Activated CD4-positive, alpha-beta memory T cell treated with anti-CD3 and anti-CD28 coated beads for 36 hours (primary cell): ENCODE data around the gene CRYBA4. TPM values are rescaled to one million over a fixed set of nuclear protein-coding genes. Genes with fewer than 3 reads are reported as not detected.
A peak's percentile ranks its signal among the peaks of the same experiment; 100 is the strongest.
"Not testable (repeated sequence)": the region's sequence is repeated elsewhere in the genome, so short reads cannot be mapped to it uniquely, and the experiment has no call there.

ENCODE experiments used
- CTCF ChIA-PET: fragments of 350-600 bp; sonication (Branson Sonifier 250); formaldehyde crosslinking; loops from one replicate; lab custom pipeline; 2021; ENCODE audit warnings: antibody characterized with exemption, inconsistent platforms; lab: Charles Lee
- POLR2A ChIA-PET: fragments of 350-600 bp; sonication (Branson Sonifier 250); formaldehyde crosslinking; loops from one replicate; lab custom pipeline; 2021; ENCODE audit warnings: antibody characterized with exemption; lab: Charles Lee
- DNase-seq: peaks from one replicate; pipeline ENCODE4 v3.0.0-alpha.2; 2020
- H3K27ac Mint-ChIP-seq: one replicate; pipeline ENCODE4 v1.8.0; 2021; ENCODE audit warnings: mixed read lengths
- H3K27me3 Mint-ChIP-seq: one replicate; pipeline ENCODE4 v1.8.0; 2021; ENCODE audit warnings: mixed read lengths
- H3K36me3 Mint-ChIP-seq: one replicate; pipeline ENCODE4 v1.8.0; 2021; ENCODE audit warnings: mixed read lengths
- H3K4me1 Mint-ChIP-seq: one replicate; pipeline ENCODE4 v1.8.0; 2021; ENCODE audit warnings: low read depth, mixed read lengths
- H3K4me3 Mint-ChIP-seq: one replicate; pipeline ENCODE4 v1.8.0; 2021; ENCODE audit warnings: mild to moderate bottlenecking, mixed read lengths
- H3K9me3 Mint-ChIP-seq: one replicate; pipeline ENCODE4 v1.8.0; 2021; ENCODE audit warnings: mixed read lengths
- intact Hi-C: fragments of 100-400 bp; cut with micrococcal nuclease; formaldehyde crosslinking; loops from one replicate; pipeline ENCODE4 v1.15.1; 2023
- total RNA-seq, 2 experiments: library from RNA; stranded (reverse); gene quantifications; one replicate each; pipeline ENCODE4 v1.2.3, GENCODE V29; 2021

Gene CRYBA4
- total RNA-seq, 2 experiments from 2014 or later, result 0.36 TPM; not detected in 1

DNA sequence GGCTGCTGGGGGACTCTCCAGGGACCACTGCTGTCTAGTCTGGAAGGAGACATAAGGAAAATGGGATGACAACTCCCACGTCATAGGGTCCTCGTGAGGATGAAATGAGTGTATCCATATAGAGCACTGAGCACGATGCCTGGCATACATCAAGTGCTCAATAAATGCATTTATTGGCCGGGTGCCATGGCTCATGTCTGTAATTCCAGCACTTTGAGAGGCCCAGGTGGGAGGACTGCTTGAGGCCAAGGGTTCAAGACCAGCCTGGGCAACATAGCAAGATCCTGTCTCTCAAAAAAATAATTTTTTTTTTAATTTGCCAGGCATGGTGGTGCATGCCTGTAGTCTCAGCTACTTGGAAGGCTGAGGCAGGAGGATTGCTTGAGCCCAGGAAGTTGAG, 19.6 kb upstream of the CRYBA4 start:
- H3K27ac Mint-ChIP-seq, result no peak overlapping the region
- H3K27me3 Mint-ChIP-seq, result no peaks in the 10 kb centered on the region
- ChIA-PET POLR2A (no interaction called here), CTCF (interaction anchor here (0.7 kb wide), 1 partner anchor 64 kb away, joined by 3 read pairs; no protein-coding TSS in a partner anchor)
- H3K9me3 Mint-ChIP-seq, result no peaks in the 10 kb centered on the region
- no peak for DNase-seq
- intact Hi-C loops, result no loop called here
- no peaks in the 10 kb centered on the region for H3K36me3 Mint-ChIP-seq
- H3K4me3 Mint-ChIP-seq, result no peak overlapping the region
- H3K4me1 Mint-ChIP-seq, result peaks cover 4% of the 10 kb centered on the region

DNA sequence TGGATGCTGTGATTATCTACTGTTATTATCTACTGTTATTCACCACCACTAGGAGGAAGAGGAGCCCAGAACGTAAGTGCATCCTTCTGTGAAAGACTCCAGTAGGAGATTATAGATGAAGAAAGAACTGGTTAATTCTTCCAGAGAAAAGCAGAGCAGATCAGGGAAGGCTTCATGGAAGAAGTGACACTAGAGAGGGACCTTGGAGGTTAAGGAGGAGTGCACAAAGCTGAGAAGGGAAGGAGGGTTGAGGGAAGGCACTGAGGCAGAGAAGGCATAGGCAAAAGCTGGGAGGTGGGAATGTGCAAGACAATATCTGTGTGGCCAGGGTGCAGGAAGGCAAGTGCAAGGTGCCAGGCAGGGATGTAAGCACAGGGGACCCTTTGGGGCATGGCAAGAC, 17.4 kb upstream of the CRYBA4 start:
- DNase-seq, result no peak
- Mint-ChIP-seq H3K27ac (no peak overlapping the region), H3K27me3 (no peaks in the 10 kb centered on the region), H3K36me3 (no peaks in the 10 kb centered on the region), H3K4me1 (peaks cover 6% of the 10 kb centered on the region), H3K4me3 (no peak overlapping the region), H3K9me3 (no peaks in the 10 kb centered on the region)
- ChIA-PET POLR2A (no interaction called here), CTCF (interaction anchor here (1.0 kb wide), 1 partner anchor 10 kb away, joined by 3 read pairs; no protein-coding TSS in a partner anchor)
- intact Hi-C loops, result no loop called here

- H3K9me3 Mint-ChIP-seq, result no peaks in the 10 kb centered on the region
- ChIA-PET CTCF (no interaction called here), POLR2A (no interaction called here)
- H3K27ac Mint-ChIP-seq, result no peak overlapping the region
- no peaks in the 10 kb centered on the region for H3K27me3 Mint-ChIP-seq
- peaks cover 21% of the 10 kb centered on the region for H3K4me1 Mint-ChIP-seq
- no peaks in the 10 kb centered on the region for H3K36me3 Mint-ChIP-seq
- no peak for DNase-seq
- intact Hi-C loops, result no loop called here
- no peak overlapping the region for H3K4me3 Mint-ChIP-seq
These were observed 15.2 kb upstream of the CRYBA4 start for GRCh38 chr22:26606611-26607010.

- CTCF ChIA-PET, result no interaction called here
These were observed 13.6 kb upstream of the CRYBA4 start for GRCh38 chr22:26608129-26608528.

GRCh38 chr22:26609287-26609686, 12.5 kb upstream of the CRYBA4 start:
- Mint-ChIP-seq H3K36me3 (no peaks in the 10 kb centered on the region), H3K27me3 (no peaks in the 10 kb centered on the region), H3K4me3 (no peak overlapping the region), H3K9me3 (no peaks in the 10 kb centered on the region), H3K4me1 (peaks cover 21% of the 10 kb centered on the region), H3K27ac (no peak overlapping the region)
- POLR2A ChIA-PET, result no interaction called here
- intact Hi-C loops, result no loop called here
- CTCF ChIA-PET, result interaction anchor here (1.0 kb wide), 1 partner anchor 130 kb away, joined by 3 read pairs; no protein-coding TSS in a partner anchor
- DNase-seq, result no peak

More at GRCh38 chr22:26608129-26608528, 13.6 kb upstream of the CRYBA4 start:
- no peak overlapping the region for H3K4me3 Mint-ChIP-seq
- H3K9me3 Mint-ChIP-seq, result no peaks in the 10 kb centered on the region
- H3K36me3 Mint-ChIP-seq, result no peaks in the 10 kb centered on the region
- no peak overlapping the region for H3K27ac Mint-ChIP-seq
- DNase-seq, result no peak
- POLR2A ChIA-PET, result no interaction called here
- H3K4me1 Mint-ChIP-seq, result peaks cover 21% of the 10 kb centered on the region
- H3K27me3 Mint-ChIP-seq, result no peaks in the 10 kb centered on the region
- intact Hi-C loops, result no loop called here

- intact Hi-C loops, result loop anchor here (1.0 to 2.0 kb wide), 2 partner anchors 18 to 32 kb away; no protein-coding TSS in a partner anchor
- no peak overlapping the region for H3K4me3 Mint-ChIP-seq
- peak overlapping the region; percentile 50 for H3K27ac Mint-ChIP-seq
These were observed 11.4 kb upstream of the CRYBA4 start for GRCh38 chr22:26610072-26610958.

GRCh38 chr22:26610996-26611395, 10.8 kb upstream of the CRYBA4 start:
- ChIA-PET CTCF (no interaction called here), POLR2A (interaction anchor here (1.3 kb wide), 1 partner anchor 179 kb away, joined by 3 read pairs; no protein-coding TSS in a partner anchor)
- no peaks in the 10 kb centered on the region for H3K36me3 Mint-ChIP-seq
- DNase-seq, result peak; percentile 22
- no peaks in the 10 kb centered on the region for H3K27me3 Mint-ChIP-seq
- no peak overlapping the region for H3K27ac Mint-ChIP-seq
- H3K9me3 Mint-ChIP-seq, result no peaks in the 10 kb centered on the region
- H3K4me1 Mint-ChIP-seq, result peaks cover 21% of the 10 kb centered on the region
- H3K4me3 Mint-ChIP-seq, result no peak overlapping the region
- intact Hi-C loops, result loop anchor here (1.0 to 2.0 kb wide), 2 partner anchors 19 to 32 kb away; no protein-coding TSS in a partner anchor

More at GRCh38 chr22:26610072-26610958, 11.4 kb upstream of the CRYBA4 start:
- CTCF ChIA-PET, result no interaction called here
- DNase-seq, result peak; percentile 80
- POLR2A ChIA-PET, result interaction anchor here (0.7 to 1.3 kb wide), 3 partner anchors 20 to 179 kb away, joined by 3 to 4 read pairs (median 3); partner anchors contain the start of gene TPST2
- Mint-ChIP-seq H3K27me3 (no peaks in the 10 kb centered on the region), H3K9me3 (no peaks in the 10 kb centered on the region), H3K36me3 (no peaks in the 10 kb centered on the region), H3K4me1 (peaks cover 21% of the 10 kb centered on the region)

GRCh38 chr22:26612652-26613051, 9.1 kb upstream of the CRYBA4 start:
- Mint-ChIP-seq H3K4me3 (no peak overlapping the region), H3K27me3 (no peaks in the 10 kb centered on the region), H3K4me1 (peaks cover 18% of the 10 kb centered on the region), H3K36me3 (no peaks in the 10 kb centered on the region), H3K27ac (no peak overlapping the region), H3K9me3 (no peaks in the 10 kb centered on the region)
- POLR2A ChIA-PET, result no interaction called here
- intact Hi-C loops, result no loop called here
- CTCF ChIA-PET, result no interaction called here
- DNase-seq, result no peak

DNA sequence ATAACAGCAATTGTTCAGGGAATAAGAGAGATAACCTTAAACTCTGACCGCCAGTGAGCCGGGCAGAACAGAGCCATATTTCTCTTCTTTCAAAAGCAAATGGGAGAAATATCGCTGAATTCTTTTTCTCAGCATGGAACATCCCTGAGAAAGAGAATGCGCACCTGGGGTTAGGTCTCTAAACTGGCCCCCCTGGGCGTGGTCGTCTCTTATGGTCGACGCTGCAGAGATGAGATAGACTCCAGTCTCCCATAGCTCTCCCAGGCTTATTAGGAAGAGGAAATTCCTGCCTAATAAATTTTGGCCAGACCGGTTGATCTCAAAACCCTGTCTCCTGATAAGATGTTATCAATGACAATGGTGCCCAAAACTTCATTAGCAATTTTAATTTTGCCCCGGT, 8.0 kb upstream of the CRYBA4 start:
- H3K36me3 Mint-ChIP-seq, DNase-seq, H3K4me3 Mint-ChIP-seq, POLR2A ChIA-PET, H3K27me3 Mint-ChIP-seq, H3K27ac Mint-ChIP-seq, CTCF ChIA-PET, H3K9me3 Mint-ChIP-seq, intact Hi-C loops: not testable (repeated sequence)
- peaks cover 18% of the 10 kb centered on the region for H3K4me1 Mint-ChIP-seq

- no peak for DNase-seq
- ChIA-PET CTCF (no interaction called here), POLR2A (no interaction called here)
- intact Hi-C loops, result no loop called here
- Mint-ChIP-seq H3K27ac (no peak overlapping the region), H3K4me3 (no peak overlapping the region), H3K9me3 (no peaks in the 10 kb centered on the region), H3K36me3 (no peaks in the 10 kb centered on the region), H3K4me1 (peaks cover 16% of the 10 kb centered on the region), H3K27me3 (no peaks in the 10 kb centered on the region)
These were observed 7.4 kb upstream of the CRYBA4 start for GRCh38 chr22:26614322-26614721.

GRCh38 chr22:26615149-26615548, 6.6 kb upstream of the CRYBA4 start:
- Mint-ChIP-seq H3K4me3 (no peak overlapping the region), H3K9me3 (no peaks in the 10 kb centered on the region), H3K4me1 (peaks cover 7% of the 10 kb centered on the region), H3K36me3 (no peaks in the 10 kb centered on the region), H3K27me3 (no peaks in the 10 kb centered on the region), H3K27ac (no peak overlapping the region)
- ChIA-PET POLR2A (no interaction called here), CTCF (no interaction called here)
- no peak for DNase-seq
- intact Hi-C loops, result no loop called here

DNA sequence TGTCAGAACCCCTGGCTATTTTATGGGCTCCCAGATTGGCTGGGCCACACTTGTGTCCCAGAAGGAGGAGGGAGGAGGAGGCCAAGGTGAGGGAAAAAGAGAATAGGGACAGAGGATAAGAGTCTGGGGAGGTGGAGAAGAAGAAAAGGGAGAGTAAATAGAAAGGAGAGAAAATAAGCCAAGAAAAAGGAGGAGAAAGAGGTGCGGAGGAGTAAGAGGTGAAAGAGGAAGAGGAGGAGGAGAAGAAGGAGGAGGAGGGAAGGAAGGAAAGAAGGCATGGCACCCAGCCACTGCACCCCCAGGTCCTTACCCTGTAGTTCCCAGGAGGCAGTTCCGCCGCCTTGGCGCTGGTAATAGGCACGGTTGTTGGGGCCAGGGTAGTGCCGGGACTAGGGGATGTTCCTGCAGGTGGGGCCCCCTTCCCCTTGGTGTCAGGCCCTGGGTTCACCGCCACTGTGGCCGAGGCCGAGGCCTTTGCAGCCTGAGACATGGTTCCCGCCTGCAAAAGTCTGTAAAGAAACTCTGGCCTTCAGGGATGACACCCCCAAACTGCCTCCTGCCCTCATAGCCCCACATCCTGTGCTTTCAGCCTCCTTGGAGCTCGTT, 5.8 kb upstream of the CRYBA4 start:
- H3K36me3 Mint-ChIP-seq, result no peaks in the 10 kb centered on the region
- intact Hi-C loops, result no loop called here
- CTCF ChIA-PET, result no interaction called here
- no peaks in the 10 kb centered on the region for H3K27me3 Mint-ChIP-seq
- H3K9me3 Mint-ChIP-seq, result no peaks in the 10 kb centered on the region
- no peak for DNase-seq
- POLR2A ChIA-PET, result no interaction called here
- H3K4me1 Mint-ChIP-seq, result no peaks in the 10 kb centered on the region
- no peak overlapping the region for H3K27ac Mint-ChIP-seq
- H3K4me3 Mint-ChIP-seq, result no peak overlapping the region
